HG02943 (cell line): Measurements from ENCODE around the gene PLD3.
"Not testable (repeated sequence)": the region's sequence is repeated elsewhere in the genome, so short reads cannot be mapped to it uniquely, and the experiment has no call there.

Experiments used
- ATAC-seq: cut with Tn5 transposase; IDR thresholded peaks from one replicate; pipeline ENCODE4 v1.9.1; 2021; ENCODE audit warnings: mild to moderate bottlenecking, low read depth, moderate library complexity; ENCODE audit not compliant: unreplicated experiment

The PLD3 gene

DNA sequence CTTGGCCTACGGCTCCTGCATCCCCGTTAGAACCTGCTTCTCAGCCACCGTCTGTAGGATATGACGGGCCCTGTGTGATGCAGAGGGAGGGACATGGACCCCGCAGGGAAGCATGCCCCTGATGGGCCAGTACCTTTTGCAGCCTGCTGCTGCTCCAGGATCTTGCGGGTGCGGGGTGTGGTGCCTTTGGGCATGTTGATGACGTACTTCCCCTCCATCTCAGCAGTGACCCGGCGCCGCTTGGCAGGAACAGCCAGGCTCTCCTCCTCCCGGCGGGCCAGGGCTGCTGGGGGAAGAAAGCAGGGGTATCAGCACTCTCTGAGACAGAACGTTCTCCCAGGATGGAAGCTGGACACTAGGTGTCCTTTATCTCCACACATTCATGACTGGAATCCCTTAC is 22.3 kb upstream of the PLD3 start:
- no peak for ATAC-seq

DNA sequence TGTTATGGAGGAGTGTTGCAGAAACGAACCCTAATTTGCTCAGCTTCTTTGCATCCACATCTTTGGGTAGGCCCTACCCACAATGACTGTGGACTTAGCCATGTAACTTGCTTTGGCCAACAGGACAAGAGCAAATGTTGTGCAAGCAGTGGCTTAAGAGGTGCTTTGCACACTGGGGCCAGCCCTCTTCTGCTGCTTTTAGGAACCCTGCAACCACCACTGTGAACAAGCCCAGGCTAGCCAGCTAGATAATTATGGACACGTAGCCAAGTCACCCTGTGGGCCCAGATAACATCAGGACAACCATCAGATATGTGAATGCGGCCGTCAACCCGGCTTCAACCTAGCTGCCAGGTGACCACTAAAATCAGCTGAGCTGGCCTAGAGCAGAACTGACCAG is 17.4 kb upstream of the PLD3 start:
- ATAC-seq, result no peak

GRCh38 chr19:40332669-40333068 is 15.8 kb upstream of the PLD3 start:
- no peak for ATAC-seq

- not testable (repeated sequence) for ATAC-seq
These were observed 15.4 kb upstream of the PLD3 start for GRCh38 chr19:40333083-40333482.

- no peak for ATAC-seq
These were observed 13.4 kb upstream of the PLD3 start for GRCh38 chr19:40335101-40335500.

- ATAC-seq, result no peak
These were observed 12.5 kb upstream of the PLD3 start for GRCh38 chr19:40335855-40336600.

DNA sequence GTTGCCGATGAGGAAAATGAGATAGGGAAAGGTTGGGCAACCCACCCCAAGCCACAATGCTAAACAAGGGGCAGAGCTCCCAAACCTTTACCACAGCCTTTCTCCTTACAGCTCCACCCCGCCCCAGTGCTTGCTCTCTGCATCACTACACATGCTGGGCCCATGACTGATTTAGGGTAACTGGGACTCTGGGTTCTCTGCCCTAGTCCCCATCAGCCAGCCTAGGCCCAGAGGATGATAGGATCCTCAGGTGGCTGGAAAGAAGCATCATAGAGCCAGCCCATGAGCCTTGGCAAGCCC is 11.9 kb upstream of the PLD3 start:
- no peak for ATAC-seq

DNA sequence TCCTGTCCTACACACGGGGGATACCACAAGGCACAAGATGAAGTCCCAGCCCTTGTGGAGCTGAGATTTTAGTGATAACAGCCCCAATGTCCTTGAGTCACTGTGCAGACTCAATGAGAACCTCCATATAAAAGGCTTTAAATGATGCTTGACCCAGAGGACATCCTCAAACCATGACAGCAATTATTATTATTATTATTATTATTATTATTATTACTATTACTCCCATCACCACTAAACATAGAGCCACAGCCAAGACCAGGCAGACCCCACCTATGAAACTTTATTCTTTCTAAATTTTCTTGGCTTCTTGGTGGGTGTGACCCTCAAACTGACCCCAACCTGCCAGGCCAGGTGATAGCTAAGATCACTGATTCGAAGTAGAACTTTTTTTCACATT is 11.4 kb upstream of the PLD3 start:
- no peak for ATAC-seq

DNA sequence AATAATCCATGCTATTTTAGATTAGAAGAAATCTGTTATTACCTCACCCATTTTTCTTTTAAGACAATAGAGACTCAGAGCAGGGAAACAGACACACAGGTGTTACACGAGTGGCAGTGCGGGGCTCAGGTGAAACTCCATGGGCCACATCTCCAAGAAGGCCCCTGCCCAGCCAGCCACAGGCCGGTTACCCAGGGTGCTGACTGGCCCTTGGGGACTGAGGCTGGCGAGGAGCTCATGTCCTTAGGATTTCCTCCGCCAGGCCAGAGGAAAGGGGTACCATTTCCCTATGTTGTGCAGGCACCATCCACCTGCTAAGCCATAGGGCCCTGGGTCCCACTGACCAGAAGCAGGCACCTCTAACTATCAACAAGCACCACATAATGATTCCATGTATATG is 10.9 kb upstream of the PLD3 start:
- no peak for ATAC-seq

DNA sequence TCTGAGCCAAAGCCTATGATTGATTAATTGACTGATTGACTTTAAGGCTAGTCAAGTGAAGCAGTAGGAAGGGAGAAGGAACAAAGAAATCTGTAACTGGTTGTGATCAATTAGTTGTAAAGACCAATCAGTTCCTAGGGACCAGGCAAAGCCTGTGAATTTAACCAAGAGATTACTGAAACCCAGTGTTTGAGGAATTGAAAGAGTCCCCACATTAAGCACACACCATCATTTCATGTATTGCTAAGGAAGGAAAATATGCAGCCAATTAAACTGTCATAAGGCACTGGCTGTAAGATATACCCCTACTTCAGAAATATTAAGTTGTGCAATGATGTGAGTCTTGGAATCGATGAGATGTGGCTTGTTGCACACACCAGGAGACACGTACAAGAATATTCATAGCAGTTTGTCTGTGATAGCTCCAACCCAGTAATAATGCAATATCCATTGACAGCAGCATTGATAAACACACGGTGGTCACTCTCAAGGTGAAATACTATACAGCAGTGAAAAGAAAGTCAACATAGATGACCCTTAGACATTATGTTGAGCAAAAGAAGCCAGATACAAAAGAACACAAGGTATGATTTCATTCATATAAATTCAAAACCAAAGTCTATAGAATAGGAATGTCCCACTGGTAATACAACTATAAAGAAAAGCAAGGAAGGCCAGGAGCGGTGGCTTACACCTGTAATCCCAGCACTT is 9.3 kb upstream of the PLD3 start:
- ATAC-seq, result no peak

- no peak for ATAC-seq
These were observed 6.7 kb upstream of the PLD3 start for GRCh38 chr19:40341601-40342482.

GRCh38 chr19:40342644-40343311 is 5.7 kb upstream of the PLD3 start:
- ATAC-seq, result no peak

GRCh38 chr19:40344422-40344821 is 4.1 kb upstream of the PLD3 start:
- ATAC-seq, result no peak

GRCh38 chr19:40348961-40349507 is 539 bp downstream of the PLD3 start:
- no peak for ATAC-seq

DNA sequence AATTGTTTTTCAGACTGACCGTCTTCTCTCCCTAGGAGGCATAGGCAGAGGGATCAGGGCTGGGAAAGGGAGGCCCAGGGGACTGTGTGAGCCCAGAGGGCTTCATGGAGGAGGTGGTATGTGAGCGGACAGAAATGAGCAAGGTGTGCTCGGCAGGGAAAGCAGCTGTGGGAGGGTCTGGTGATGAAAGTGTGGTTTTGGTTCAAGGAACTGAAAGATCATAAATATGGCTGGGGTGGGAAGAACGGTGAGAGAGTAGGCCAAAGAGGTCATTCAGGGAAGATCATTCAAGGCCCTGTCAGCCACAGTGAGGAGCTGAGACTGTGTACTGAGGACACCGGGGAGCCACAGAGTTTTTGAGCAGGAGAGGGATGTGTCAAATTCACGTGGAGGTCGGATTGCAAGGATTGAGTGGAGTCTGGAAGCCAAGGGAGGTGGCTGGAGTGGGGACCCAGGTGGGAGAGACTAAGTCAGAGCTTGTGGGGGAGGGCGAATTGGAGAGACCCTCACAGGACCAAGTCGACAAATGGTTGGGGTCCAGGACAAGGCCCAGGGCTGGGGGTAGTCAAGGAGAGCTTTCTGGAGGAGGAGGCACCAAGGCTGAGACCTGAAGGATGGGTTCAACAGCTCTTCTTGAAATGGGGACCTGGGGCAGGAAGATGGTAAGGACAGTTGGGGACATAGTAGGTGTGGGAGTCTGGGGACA is 7.6 kb downstream of the PLD3 start:
- ATAC-seq, result no peak

GRCh38 chr19:40356681-40357595 is 8.4 kb downstream of the PLD3 start:
- no peak for ATAC-seq

- no peak for ATAC-seq
These were observed 9.1 kb downstream of the PLD3 start for GRCh38 chr19:40357640-40358039.

GRCh38 chr19:40358773-40359172 is 10.3 kb downstream of the PLD3 start:
- no peak for ATAC-seq
